NCI-H2227 (cell line): ENCODE results near the gene AMOTL2.

ENCODE experiments used
- DNase-seq: peaks from one replicate; lab custom pipeline; 2025; ENCODE audit not compliant: unreplicated experiment; lab: John Stamatoyannopoulos, UW

The AMOTL2 gene

GRCh38 chr3:134337071-134337482 is 37.2 kb downstream of the AMOTL2 start:
- no peak for DNase-seq

GRCh38 chr3:134336587-134336986 is 37.7 kb downstream of the AMOTL2 start:
- DNase-seq, result no peak

- DNase-seq, result no peak
Observed at GRCh38 chr3:134334901-134335280, 39.4 kb downstream of the AMOTL2 start.

GRCh38 chr3:134334231-134334900 is 39.9 kb downstream of the AMOTL2 start:
- no peak for DNase-seq

GRCh38 chr3:134333522-134334181 is 40.6 kb downstream of the AMOTL2 start:
- no peak for DNase-seq

- DNase-seq, result no peak
Observed at GRCh38 chr3:134332344-134332743, 41.9 kb downstream of the AMOTL2 start.

GRCh38 chr3:134331811-134332199 is 42.4 kb downstream of the AMOTL2 start:
- no peak for DNase-seq

GRCh38 chr3:134330883-134331810 is 43.1 kb downstream of the AMOTL2 start:
- no peak for DNase-seq

- DNase-seq, result no peak
Observed at GRCh38 chr3:134328846-134329245, 45.4 kb downstream of the AMOTL2 start.

GRCh38 chr3:134328147-134328591 is 46.1 kb downstream of the AMOTL2 start:
- DNase-seq, result no peak

- no peak for DNase-seq
Observed at GRCh38 chr3:134327594-134327975, 46.7 kb downstream of the AMOTL2 start.

- no peak for DNase-seq
Observed at GRCh38 chr3:134326760-134327593, 47.3 kb downstream of the AMOTL2 start.

GRCh38 chr3:134326126-134326525 is 48.1 kb downstream of the AMOTL2 start:
- DNase-seq, result no peak

- DNase-seq, result no peak
Observed at GRCh38 chr3:134325706-134326105, 48.5 kb downstream of the AMOTL2 start.

GRCh38 chr3:134325061-134325705 is 49.1 kb downstream of the AMOTL2 start:
- no peak for DNase-seq

- no peak for DNase-seq
Observed at GRCh38 chr3:134323966-134324962, 50.0 kb downstream of the AMOTL2 start.

- DNase-seq, result no peak
Observed at GRCh38 chr3:134322286-134322685, 52.0 kb downstream of the AMOTL2 start.

GRCh38 chr3:134320749-134321148 is 53.5 kb downstream of the AMOTL2 start:
- DNase-seq, result no peak

- DNase-seq, result no peak
Observed at GRCh38 chr3:134319931-134320330, 54.3 kb downstream of the AMOTL2 start.
